ENCODE results near the gene GGA1.

The GGA1 gene

DNA sequence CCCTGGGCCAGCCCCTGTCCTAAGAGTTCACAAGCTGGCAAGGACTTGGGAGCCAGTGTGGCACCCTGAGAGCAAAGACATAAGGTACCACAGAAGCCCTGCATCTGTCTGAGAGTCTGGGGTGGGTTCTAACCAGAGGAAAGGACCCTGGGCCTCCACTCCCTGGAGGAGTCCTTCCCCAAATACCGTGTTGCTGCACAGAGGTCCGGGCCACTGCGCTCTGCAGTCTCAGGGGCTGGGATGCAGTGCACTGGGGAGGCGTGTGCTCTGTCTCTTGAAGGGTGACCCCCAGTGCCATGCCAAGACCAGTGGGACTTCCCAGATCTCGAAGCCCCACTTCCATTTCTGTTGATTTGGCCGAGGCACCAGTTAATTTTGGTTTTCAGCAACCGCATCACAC is 26.5 kb downstream of the GGA1 start:
- H2AFZ ChIP-seq (ENCODE audit: low read depth, low read length) = no peak overlapping the region
- peak overlapping the region; percentile 97 for H3K27ac ChIP-seq (ENCODE audit: low read length)
- H3K4me2 ChIP-seq (ENCODE audit: low read length) = peak overlapping the region; percentile 93
- TF ChIP-seq EZH2phosphoT487 (IDR thresholded peaks at IDR 0.05; ENCODE audit: low read depth) = no peak
- TF ChIP-seq, protein P1, sequence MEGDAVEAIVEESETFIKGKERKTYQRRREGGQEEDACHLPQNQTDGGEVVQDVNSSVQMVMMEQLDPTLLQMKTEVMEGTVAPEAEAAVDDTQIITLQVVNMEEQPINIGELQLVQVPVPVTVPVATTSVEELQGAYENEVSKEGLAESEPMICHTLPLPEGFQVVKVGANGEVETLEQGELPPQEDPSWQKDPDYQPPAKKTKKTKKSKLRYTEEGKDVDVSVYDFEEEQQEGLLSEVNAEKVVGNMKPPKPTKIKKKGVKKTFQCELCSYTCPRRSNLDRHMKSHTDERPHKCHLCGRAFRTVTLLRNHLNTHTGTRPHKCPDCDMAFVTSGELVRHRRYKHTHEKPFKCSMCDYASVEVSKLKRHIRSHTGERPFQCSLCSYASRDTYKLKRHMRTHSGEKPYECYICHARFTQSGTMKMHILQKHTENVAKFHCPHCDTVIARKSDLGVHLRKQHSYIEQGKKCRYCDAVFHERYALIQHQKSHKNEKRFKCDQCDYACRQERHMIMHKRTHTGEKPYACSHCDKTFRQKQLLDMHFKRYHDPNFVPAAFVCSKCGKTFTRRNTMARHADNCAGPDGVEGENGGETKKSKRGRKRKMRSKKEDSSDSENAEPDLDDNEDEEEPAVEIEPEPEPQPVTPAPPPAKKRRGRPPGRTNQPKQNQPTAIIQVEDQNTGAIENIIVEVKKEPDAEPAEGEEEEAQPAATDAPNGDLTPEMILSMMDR (IDR thresholded peaks at IDR 0.05; ENCODE audit: low read depth, low read length) = no peak
- H3K9me3 ChIP-seq (ENCODE audit: insufficient read depth, low read length) = no peaks in the 10 kb centered on the region
- peaks cover 7% of the 10 kb centered on the region for H3K79me2 ChIP-seq (ENCODE audit: low read length)
- H4K20me1 ChIP-seq (ENCODE audit: insufficient read depth, low read length) = no peaks in the 10 kb centered on the region
- H3K36me3 ChIP-seq (replicated peaks; ENCODE audit: low read depth, low read length) = peaks cover 11% of the 10 kb centered on the region
- H3K9ac ChIP-seq (ENCODE audit: low read length) = peak overlapping the region; percentile 88; the same call in 1 of the 2 replicates
- H3K27me3 ChIP-seq (ENCODE audit: low read depth, low read length) = no peaks in the 10 kb centered on the region
- no peak overlapping the region for H3K4me3 ChIP-seq (ENCODE audit: low read length)
- peaks cover 77% of the 10 kb centered on the region for H3K4me1 ChIP-seq (ENCODE audit: low read length)

- peak overlapping the region; percentile 6; the same call in 1 of the 2 replicates for H3K4me2 ChIP-seq (ENCODE audit: low read length)
- peak overlapping the region; percentile 11; the same call in 1 of the 2 replicates for H3K9ac ChIP-seq (ENCODE audit: low read length)
- H2AFZ ChIP-seq (ENCODE audit: low read depth, low read length) = no peak overlapping the region
- H3K4me1 ChIP-seq (ENCODE audit: low read length) = peaks cover 83% of the 10 kb centered on the region
- no peaks in the 10 kb centered on the region for H3K9me3 ChIP-seq (ENCODE audit: insufficient read depth, low read length)
- peaks cover 19% of the 10 kb centered on the region for H3K79me2 ChIP-seq (ENCODE audit: low read length)
- H3K4me3 ChIP-seq (ENCODE audit: low read length) = no peak overlapping the region
- no peaks in the 10 kb centered on the region for H3K27me3 ChIP-seq (ENCODE audit: low read depth, low read length)
- H4K20me1 ChIP-seq (ENCODE audit: insufficient read depth, low read length) = no peaks in the 10 kb centered on the region
- peaks cover 9% of the 10 kb centered on the region for H3K36me3 ChIP-seq (replicated peaks; ENCODE audit: low read depth, low read length)
- H3K27ac ChIP-seq (ENCODE audit: low read length) = peak overlapping the region; percentile 41
- no peak for TF ChIP-seq EZH2phosphoT487 (IDR thresholded peaks at IDR 0.05; ENCODE audit: low read depth)
- TF ChIP-seq, protein P1 (IDR thresholded peaks at IDR 0.05; ENCODE audit: low read depth, low read length) = peak; percentile 25; the same call in 1 of the 2 replicates
Measured at GRCh38 chr22:37636186-37636948, 27.7 kb downstream of the GGA1 start.

DNA sequence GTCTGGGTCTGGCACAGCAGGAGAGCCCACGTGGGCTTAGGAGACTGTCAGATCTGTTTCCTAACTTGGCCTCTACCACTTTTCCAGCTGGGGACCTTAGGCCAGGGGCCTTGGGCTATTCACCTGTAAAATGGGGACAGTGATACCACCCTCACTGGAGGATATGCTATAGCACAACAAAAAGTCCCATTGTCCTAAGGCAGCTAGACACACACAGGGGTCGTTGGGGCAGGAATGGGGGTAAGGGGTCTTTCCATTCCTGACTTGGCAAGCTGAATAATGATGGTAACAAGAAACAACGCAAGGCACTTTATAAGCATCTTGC is 28.3 kb downstream of the GGA1 start:
- H2AFZ ChIP-seq (ENCODE audit: low read depth, low read length) = no peak overlapping the region
- peaks cover 24% of the 10 kb centered on the region for H3K79me2 ChIP-seq (ENCODE audit: low read length)
- H3K9ac ChIP-seq (ENCODE audit: low read length) = peak overlapping the region; percentile 11; the same call in 1 of the 2 replicates
- no peaks in the 10 kb centered on the region for H4K20me1 ChIP-seq (ENCODE audit: insufficient read depth, low read length)
- H3K9me3 ChIP-seq (ENCODE audit: insufficient read depth, low read length) = no peaks in the 10 kb centered on the region
- H3K27ac ChIP-seq (ENCODE audit: low read length) = peak overlapping the region; percentile 41; the same call in 1 of the 2 replicates
- no peaks in the 10 kb centered on the region for H3K27me3 ChIP-seq (ENCODE audit: low read depth, low read length)
- H3K4me2 ChIP-seq (ENCODE audit: low read length) = peak overlapping the region; percentile 6; the same call in 1 of the 2 replicates
- H3K36me3 ChIP-seq (replicated peaks; ENCODE audit: low read depth, low read length) = peaks cover 8% of the 10 kb centered on the region
- H3K4me1 ChIP-seq (ENCODE audit: low read length) = peaks cover 78% of the 10 kb centered on the region
- H3K4me3 ChIP-seq (ENCODE audit: low read length) = no peak overlapping the region
- TF ChIP-seq, protein P1 (IDR thresholded peaks at IDR 0.05; ENCODE audit: low read depth, low read length) = no peak

- Histone ChIP-seq H3K9ac (ENCODE audit: low read length) (peak overlapping the region; percentile 99), H3K4me2 (ENCODE audit: low read length) (peak overlapping the region; percentile 90), H3K27ac (ENCODE audit: low read length) (peak overlapping the region; percentile 9; the same call in 1 of the 2 replicates), H4K20me1 (ENCODE audit: insufficient read depth, low read length) (peaks cover 2% of the 10 kb centered on the region; the same call in 1 of the 2 replicates), H3K4me1 (ENCODE audit: low read length) (peaks cover 68% of the 10 kb centered on the region), H3K36me3 (replicated peaks; ENCODE audit: low read depth, low read length) (peaks cover 16% of the 10 kb centered on the region), H3K27me3 (ENCODE audit: low read depth, low read length) (no peaks in the 10 kb centered on the region), H3K79me2 (ENCODE audit: low read length) (peaks cover 33% of the 10 kb centered on the region), H2AFZ (ENCODE audit: low read depth, low read length) (no peak overlapping the region), H3K4me3 (ENCODE audit: low read length) (peak overlapping the region; percentile 94), H3K9me3 (ENCODE audit: insufficient read depth, low read length) (no peaks in the 10 kb centered on the region)
- TF ChIP-seq, protein P1 (IDR thresholded peaks at IDR 0.05; ENCODE audit: low read depth, low read length) = no peak
- no peak for TF ChIP-seq EZH2phosphoT487 (IDR thresholded peaks at IDR 0.05; ENCODE audit: low read depth)
Measured at GRCh38 chr22:37638391-37639069, 29.9 kb downstream of the GGA1 start.
